IMR-90 (cell line): Measurements from ENCODE around the gene NMUR1. TPM values are rescaled to one million over a fixed set of nuclear protein-coding genes. Genes with fewer than 3 reads are reported as not detected.

Source experiments
- ATAC-seq: fragments of 200-7000 bp; cut with Tn5 transposase; 2 replicates; pipeline ENCODE4 v1.9.1; 2020; ENCODE audit warnings: low read depth, mild to moderate bottlenecking, moderate library complexity
- BruUV-seq: library from RNA; stranded (reverse); fragments of 400-500 nt; replicated peaks from 2 replicates; lab custom pipeline; 2021; lab: Mats Ljungman, UMichigan
- CTCF ChIA-PET: fragments of 300-600 bp; formaldehyde crosslinking; extraction: SDS; loops from one replicate; lab custom pipeline; 2021; ENCODE audit warnings: antibody characterized with exemption; lab: Yijun Ruan, JAX
- POLR2A ChIA-PET: fragments of 300-600 bp; sonication (Branson Sonifier 250); formaldehyde crosslinking; loops from one replicate; lab custom pipeline; 2022; ENCODE audit warnings: antibody characterized with exemption; ENCODE audit not compliant: unreplicated experiment; lab: Charles Lee
- DNase-seq: peaks from one replicate; pipeline ENCODE4 v3.0.0; 2013
- H2AFZ ChIP-seq: replicated peaks from 2 replicates; pipeline ENCODE3; 2013; ENCODE audit warnings: low read length, mild to moderate bottlenecking; ENCODE audit not compliant: poor library complexity
- H2AK5ac ChIP-seq: 2 replicates; pipeline ENCODE4 v1.6.1; 2013; ENCODE audit warnings: low read depth, low read length, inconsistent platforms
- H2AK9ac ChIP-seq: replicated peaks from 2 replicates; pipeline ENCODE3; 2013; ENCODE audit warnings: mild to moderate bottlenecking, low read depth, low read length, moderate library complexity; ENCODE audit not compliant: poor library complexity
- H2BK120ac ChIP-seq: 2 replicates; pipeline ENCODE4 v1.6.1; 2013; ENCODE audit warnings: low read depth, low read length, inconsistent platforms
- H2BK15ac ChIP-seq: 3 replicates; pipeline ENCODE4 v1.6.1; 2013; ENCODE audit warnings: low read depth, low read length, inconsistent platforms
- H2BK20ac ChIP-seq: 2 replicates; pipeline ENCODE4 v1.6.1; 2013; ENCODE audit warnings: low read depth, mild to moderate bottlenecking, inconsistent platforms, low read length, moderate library complexity
- H2BK5ac ChIP-seq: 2 replicates; pipeline ENCODE4 v1.6.1; 2013; ENCODE audit warnings: mild to moderate bottlenecking, low read depth, low read length, inconsistent platforms; ENCODE audit not compliant: poor library complexity, severe bottlenecking
- H3K14ac ChIP-seq: replicated peaks from 2 replicates; pipeline ENCODE4 v1.6.1; 2013; ENCODE audit warnings: low read depth, low read length, inconsistent platforms
- H3K18ac ChIP-seq: 2 replicates; pipeline ENCODE4 v1.6.1; 2013; ENCODE audit warnings: low read depth, low read length, control low read depth
- H3K23ac ChIP-seq: 2 replicates; pipeline ENCODE4 v1.6.1; 2013; ENCODE audit warnings: low read depth, low read length, inconsistent platforms
- H3K27ac ChIP-seq: 2 replicates; pipeline ENCODE4 v1.5.1; 2013; ENCODE audit warnings: mild to moderate bottlenecking, control low read depth, low read length; ENCODE audit not compliant: insufficient read depth
- H3K27me3 ChIP-seq: 2 replicates; pipeline ENCODE4 v1.6.1; 2013; ENCODE audit warnings: low read length; ENCODE audit not compliant: control insufficient read depth, insufficient read depth
- H3K36me3 ChIP-seq: 2 replicates; pipeline ENCODE4 v1.6.1; 2013; ENCODE audit warnings: low read length, mixed read lengths; ENCODE audit not compliant: control insufficient read depth, insufficient read depth
- H3K4ac ChIP-seq: 2 replicates; pipeline ENCODE4 v1.6.1; 2013; ENCODE audit warnings: low read depth, low read length, inconsistent platforms
- H3K4me1 ChIP-seq: 2 replicates; pipeline ENCODE4 v1.6.1; 2013; ENCODE audit warnings: low read length, mixed read lengths; ENCODE audit not compliant: control insufficient read depth, insufficient read depth
- H3K4me2 ChIP-seq: 2 replicates; pipeline ENCODE4 v1.6.1; 2013; ENCODE audit warnings: low read depth, mild to moderate bottlenecking, control low read depth, low read length, moderate library complexity
- H3K4me3 ChIP-seq: 2 replicates; pipeline ENCODE4 v1.5.1; 2013; ENCODE audit warnings: low read depth, mild to moderate bottlenecking, control low read depth, low read length, moderate library complexity; ENCODE audit not compliant: insufficient read depth
- H3K56ac ChIP-seq: 2 replicates; pipeline ENCODE4 v1.6.1; 2013; ENCODE audit warnings: low read length, inconsistent platforms; ENCODE audit not compliant: insufficient read depth; ENCODE audit errors: extremely low read depth
- H3K79me1 ChIP-seq, 2 experiments: 2 replicates each; pipeline ENCODE4 v1.6.1; 2013; ENCODE audit warnings: low read length in 2 of 2, inconsistent platforms in 1 of 2, low read depth in 1 of 2
- H3K9ac ChIP-seq: 2 replicates; pipeline ENCODE4 v1.6.1; 2013; ENCODE audit warnings: low read depth, low read length, control low read depth
- H3K9me1 ChIP-seq: 2 replicates; pipeline ENCODE4 v1.6.1; 2013; ENCODE audit warnings: low read length, inconsistent platforms; ENCODE audit not compliant: insufficient read depth
- H3K9me3 ChIP-seq: 2 replicates; pipeline ENCODE4 v1.6.1; 2013; ENCODE audit warnings: low read length; ENCODE audit not compliant: control insufficient read depth, insufficient read depth
- H4K20me1 ChIP-seq: 2 replicates; pipeline ENCODE4 v1.6.1; 2013; ENCODE audit warnings: low read length, inconsistent platforms; ENCODE audit not compliant: insufficient read depth
- H4K5ac ChIP-seq: 2 replicates; pipeline ENCODE4 v1.6.1; 2013; ENCODE audit warnings: mild to moderate bottlenecking, low read depth, low read length, control low read depth
- H4K8ac ChIP-seq, 2 experiments: 2 replicates each; pipeline ENCODE4 v1.6.1; 2013; ENCODE audit warnings: low read depth in 2 of 2, low read length in 2 of 2, control low read depth in 1 of 2, inconsistent platforms in 1 of 2
- H4K91ac ChIP-seq: 2 replicates; pipeline ENCODE4 v1.6.1; 2013; ENCODE audit warnings: low read depth, low read length, inconsistent platforms; ENCODE audit not compliant: insufficient read depth
- CEBPB ChIP-seq: IDR thresholded peaks from 2 replicates; pipeline ENCODE4 v1.6.1; 2012; ENCODE audit warnings: low read depth, low read length, improper control_type of control experiment
- CTCF ChIP-seq: conservative IDR thresholded peaks from 2 replicates; pipeline ENCODE4 v1.5.1; 2012; ENCODE audit warnings: mild to moderate bottlenecking, low read depth, low read length, improper control_type of control experiment
- ELK1 ChIP-seq: fragments of 150-350 bp; IDR thresholded peaks from 2 replicates; pipeline ENCODE4 v1.6.1; 2016; ENCODE audit warnings: low read depth, mild to moderate bottlenecking, low read length, moderate library complexity, borderline replicate concordance
- FOS ChIP-seq: fragments of 150-350 bp; IDR thresholded peaks from 2 replicates; pipeline ENCODE4 v1.6.1; 2016; ENCODE audit warnings: low read depth, low read length
- MAFK ChIP-seq: IDR thresholded peaks from 2 replicates; pipeline ENCODE4 v1.6.1; 2012; ENCODE audit warnings: low read depth, low read length, improper control_type of control experiment
- MAZ ChIP-seq: IDR thresholded peaks from 2 replicates; pipeline ENCODE4 v1.6.1; 2012; ENCODE audit warnings: low read depth, mild to moderate bottlenecking, low read length, improper control_type of control experiment, moderate library complexity, borderline replicate concordance
- MXI1 ChIP-seq: IDR thresholded peaks from 2 replicates; pipeline ENCODE4 v1.6.1; 2012; ENCODE audit warnings: low read depth, mild to moderate bottlenecking, low read length, moderate library complexity, borderline replicate concordance
- NFE2L2 ChIP-seq: fragments of 150-350 bp; IDR thresholded peaks from 2 replicates; pipeline ENCODE4 v1.6.1; 2016; ENCODE audit warnings: low read depth, mild to moderate bottlenecking, low read length
- POLR2A ChIP-seq: IDR thresholded peaks from 2 replicates; pipeline ENCODE4 v1.6.1; 2012; ENCODE audit warnings: mild to moderate bottlenecking, low read depth, low read length
- RAD21 ChIP-seq: IDR thresholded peaks from 2 replicates; pipeline ENCODE4 v1.6.1; 2012; ENCODE audit warnings: low read length, improper control_type of control experiment
- RCOR1 ChIP-seq: IDR thresholded peaks from 2 replicates; pipeline ENCODE4 v1.6.1; 2012; ENCODE audit warnings: mild to moderate bottlenecking, low read length, improper control_type of control experiment; ENCODE audit not compliant: insufficient replicate concordance
- RFX5 ChIP-seq: IDR thresholded peaks from 2 replicates; pipeline ENCODE4 v1.8.0; 2012; ENCODE audit warnings: low read depth, mild to moderate bottlenecking, low read length, moderate library complexity
- WGBS, 2 experiments: methylation state at CpG; one replicate each; pipeline versions ENCODE4 v1.1.5 to v1.1.7; 2013; ENCODE audit warnings: missing lambda C conversion rate in 2 of 2; ENCODE audit not compliant: insufficient read length in 1 of 2; ENCODE audit errors: extremely low coverage in 2 of 2; 5-methylcytosine and 5-hydroxymethylcytosine counted together
- dilution Hi-C: fragments of 300-500 bp; cut with HindIII; formaldehyde crosslinking; loops from one replicate; pipeline ENCODE4 v1.14.3; 2018; ENCODE audit warnings: low sequenced_read_pairs; ENCODE audit not compliant: unreplicated experiment
- in situ Hi-C: fragments of 300-500 bp; cut with MboI; formaldehyde crosslinking; loops from 3 replicates; pipeline ENCODE4 v1.14.3; 2019; ENCODE audit warnings: low sequenced_read_pairs, inconsistent platforms, mixed read lengths
- intact Hi-C: fragments of 100-400 bp; cut with micrococcal nuclease; formaldehyde crosslinking; loops from 2 replicates; pipeline ENCODE4 v1.10.0; 2022
- polyA plus RNA-seq, 3 experiments: library from polyadenylated mRNA; depleted of rRNA; stranded (reverse); fragments of >200 nt; gene quantifications; 2 replicates each; pipeline ENCODE4 v1.2.3, GENCODE V29; 2012; ENCODE audit warnings: low replicate concordance in 1 of 3
- total RNA-seq: library from RNA; depleted of rRNA; stranded (reverse); fragments of >200 nt; gene quantifications from 2 replicates; pipeline ENCODE4 v1.2.3, GENCODE V29; 2012

NMUR1 gene
- total and polyA plus RNA-seq, 2 of the 4 experiments (the other 2 are of a cell fraction): not detected

- intact Hi-C loops: no loop called here
- Histone ChIP-seq H3K23ac (no peak overlapping the region), H4K8ac (no peak overlapping the region), H2BK120ac (no peak overlapping the region), H3K27me3 (peaks cover 48% of the 10 kb centered on the region), H3K9me3 (no peaks in the 10 kb centered on the region), H3K9me1 (no peaks in the 10 kb centered on the region), H4K20me1 (no peaks in the 10 kb centered on the region), H3K4ac (no peak overlapping the region), H3K18ac (no peak overlapping the region), H4K91ac (no peak overlapping the region), H2BK20ac (no peak overlapping the region), H3K56ac (no peak overlapping the region), H2BK15ac (no peak overlapping the region), H4K5ac (no peak overlapping the region), H3K4me3 (no peak overlapping the region), H3K4me2 (no peak overlapping the region), H3K27ac (no peak overlapping the region), H2AFZ (no peak overlapping the region), H3K9ac (no peak overlapping the region), H3K14ac (no peak overlapping the region), H2AK9ac (no peak overlapping the region), H3K4me1 (no peaks in the 10 kb centered on the region), H2AK5ac (no peak overlapping the region), H3K36me3 (no peaks in the 10 kb centered on the region), H2BK5ac (no peak overlapping the region), H3K79me1 (no peaks in the 10 kb centered on the region)
- dilution Hi-C loops: no loop called here
- WGBS, 2 experiments: 100% methylated on average over 2 of the region's 6 CpGs; no CpG with 5 or more reads in 1 of the 2 experiments
- DNase-seq (no peak), ATAC-seq (no peak)
- ChIA-PET CTCF (no interaction called here), POLR2A (no interaction called here)
- no TSS peak for BruUV-seq
- in situ Hi-C loops: no loop called here
- TF ChIP-seq POLR2A: no peak
- no peak for TF ChIP-seq MAFK
- no peak for TF ChIP-seq MXI1
- no peak for TF ChIP-seq CTCF
- no peak for TF ChIP-seq MAZ
- no peak for TF ChIP-seq RFX5
- TF ChIP-seq CEBPB: no peak
- no peak for TF ChIP-seq RCOR1
- no peak for TF ChIP-seq ELK1
- TF ChIP-seq FOS: no peak
- no peak for TF ChIP-seq RAD21
- no peak for TF ChIP-seq NFE2L2
Measured at GRCh38 chr2:231531466-231531865, 1.2 kb upstream of the NMUR1 start.
